AG04450 (cell line): ENCODE data around the gene BSX. TPM values are rescaled to one million over a fixed set of nuclear protein-coding genes. Genes with fewer than 3 reads are reported as not detected.

ENCODE experiments used
- CTCF ChIA-PET: fragments of 300-600, 350-600 bp; formaldehyde crosslinking; extraction: SDS; loops from one replicate; lab custom pipeline; 2022; ENCODE audit warnings: antibody characterized with exemption, inconsistent platforms; lab: Charles Lee
- POLR2A ChIA-PET: fragments of 350-600 bp; formaldehyde crosslinking; extraction: SDS; loops from one replicate; lab custom pipeline; 2021; ENCODE audit warnings: antibody characterized with exemption, inconsistent platforms; lab: Yijun Ruan, JAX
- DNase-seq: peaks from one replicate; pipeline ENCODE4 v3.0.0-alpha.2; 2011; ENCODE audit warnings: low read depth, low spot score
- H3K27ac ChIP-seq: one replicate; pipeline ENCODE4 v1.5.1; 2012; ENCODE audit warnings: low read depth, low read length, control low read depth
- H3K27me3 ChIP-seq: one replicate; pipeline ENCODE4 v1.6.0; 2012; ENCODE audit warnings: low read length; ENCODE audit not compliant: control insufficient read depth, insufficient read depth
- H3K4me3 ChIP-seq: 2 replicates; pipeline ENCODE4 v1.5.1; 2011; ENCODE audit warnings: mild to moderate bottlenecking, low read depth, low read length, control low read depth
- H3K9me3 ChIP-seq: 2 replicates; pipeline ENCODE4 v1.5.1; 2012; ENCODE audit warnings: low read length; ENCODE audit not compliant: control insufficient read depth, insufficient read depth
- CTCF ChIP-seq: IDR thresholded peaks from 2 replicates; pipeline ENCODE4 v1.5.1; 2011; ENCODE audit warnings: low read depth, low read length, control low read depth, inconsistent platforms
- polyA minus RNA-seq: library from RNA; depleted of rRNA, polyadenylated mRNA; stranded (reverse); fragments of >200 nt; gene quantifications from 2 replicates; pipeline ENCODE4 v1.2.3, GENCODE V29; 2011; rRNA and poly(A)+ RNA removed
- polyA plus RNA-seq: library from polyadenylated mRNA; depleted of rRNA; stranded (reverse); fragments of >200 nt; gene quantifications from 2 replicates; pipeline ENCODE4 v1.2.3, GENCODE V29; 2011; rRNA removed

The BSX gene
- polyA plus RNA-seq (not detected in 2 replicates), polyA minus RNA-seq (not detected in 2 replicates)

- TF ChIP-seq CTCF = no peak
- Histone ChIP-seq H3K4me3 (no peak within 1 kb of the TSS), H3K27me3 (peaks cover 93% of the 10 kb centered on the region), H3K27ac (no peak within 1 kb of the TSS), H3K9me3 (peaks cover 7% of the 10 kb centered on the region; the same call in 1 of the 2 replicates)
- no peak for DNase-seq
- CTCF ChIA-PET = interaction anchor here (1.1 kb wide), 2 partner anchors 41 to 353 kb away, joined by 3 to 4 read pairs; no protein-coding TSS in a partner anchor
- POLR2A ChIA-PET = no interaction called here
Observed at GRCh38 chr11:122981388-122982264, at the start of gene BSX. Gene BSX (minus strand): TSS chr11:122981834. CDS start chr11:122981671, 163 bp downstream.

- Histone ChIP-seq H3K27me3 (peaks cover 9% of the 10 kb centered on the region), H3K27ac (no peak overlapping the region), H3K9me3 (no peaks in the 10 kb centered on the region), H3K4me3 (no peak overlapping the region)
- TF ChIP-seq CTCF = no peak
- CTCF ChIA-PET = interaction anchor here (1.5 kb wide), 2 partner anchors 10 to 167 kb away, joined by 3 to 13 read pairs; no protein-coding TSS in a partner anchor
- no peak for DNase-seq
- POLR2A ChIA-PET = no interaction called here
Observed at GRCh38 chr11:123030517-123030916, 48.9 kb upstream of the BSX start.

- peak; percentile 74 for TF ChIP-seq CTCF
- Histone ChIP-seq H3K4me3 (no peak overlapping the region), H3K27me3 (peaks cover 25% of the 10 kb centered on the region), H3K9me3 (no peaks in the 10 kb centered on the region), H3K27ac (no peak overlapping the region)
- DNase-seq = peak; percentile 29
- ChIA-PET CTCF (interaction anchor here (0.5 to 10.7 kb wide), 33 partner anchors 10 to 1474 kb away, joined by 3 to 324 read pairs (median 4); no protein-coding TSS in a partner anchor), POLR2A (no interaction called here)
Observed at GRCh38 chr11:123020968-123021367, 39.3 kb upstream of the BSX start.

GRCh38 chr11:123018702-123019101 lies 37.1 kb upstream of the BSX start:
- DNase-seq = no peak
- H3K27ac ChIP-seq = no peak overlapping the region
- H3K27me3 ChIP-seq = peaks cover 29% of the 10 kb centered on the region
- no peaks in the 10 kb centered on the region for H3K9me3 ChIP-seq
- H3K4me3 ChIP-seq = no peak overlapping the region
- CTCF ChIA-PET = interaction anchor here (0.5 to 10.7 kb wide), 3 partner anchors 154 to 416 kb away, joined by 3 to 324 read pairs (median 5); no protein-coding TSS in a partner anchor
- POLR2A ChIA-PET = no interaction called here
- TF ChIP-seq CTCF = no peak

GRCh38 chr11:123011510-123011909 lies 29.9 kb upstream of the BSX start:
- ChIA-PET POLR2A (no interaction called here), CTCF (interaction anchor here (0.5 to 3.3 kb wide), 4 partner anchors 9 to 1944 kb away, joined by 3 to 14 read pairs (median 6); no protein-coding TSS in a partner anchor)
- DNase-seq = no peak
- Histone ChIP-seq H3K9me3 (no peaks in the 10 kb centered on the region), H3K4me3 (no peak overlapping the region), H3K27me3 (peaks cover 23% of the 10 kb centered on the region), H3K27ac (no peak overlapping the region)
- TF ChIP-seq CTCF = no peak
